ENCODE measurements around the gene ACTR5. TPM values are rescaled to one million over a fixed set of nuclear protein-coding genes. Genes with fewer than 3 reads are reported as not detected.

ACTR5 gene
- total RNA-seq, 1 experiment from 2014 or later = 9.8 TPM

- Mint-ChIP-seq H3K4me1 (peaks cover 70% of the 10 kb centered on the region), H3K9me3 (no peaks in the 10 kb centered on the region), H3K27me3 (ENCODE audit: low read depth) (peaks cover 100% of the 10 kb centered on the region), H3K27ac (no peak overlapping the region), H3K36me3 (no peaks in the 10 kb centered on the region), H3K4me3 (peak overlapping the region; percentile 74)
- peak; percentile 98 for DNase-seq (ENCODE audit: low spot score)
- ATAC-seq = peak; percentile 51
- POLR2A ChIA-PET = interaction anchor here (0.6 to 2.0 kb wide), 5 partner anchors 22 to 235 kb away, joined by 3 to 7 read pairs (median 5); partner anchors contain the start of genes ACTR5 and DHX35
- CTCF ChIA-PET = interaction anchor here (0.7 to 11.1 kb wide), 35 partner anchors 12 to 390 kb away, joined by 3 to 188 read pairs (median 6); partner anchors contain the start of genes ACTR5 and PPP1R16B
- TF ChIP-seq ZNF317 (CRISPR knock-in tag; IDR thresholded peaks at IDR 0.05; ENCODE audit: borderline replicate concordance, low read depth) (no peak), ZNF121 (CRISPR knock-in tag; IDR thresholded peaks at IDR 0.05) (no peak), HMGA2 (CRISPR knock-in tag; IDR thresholded peaks at IDR 0.05) (no peak), IRF2 (CRISPR knock-in tag; IDR thresholded peaks at IDR 0.05; ENCODE audit: borderline replicate concordance, low read depth) (no peak), CDX4 (CRISPR knock-in tag; IDR thresholded peaks at IDR 0.05; ENCODE audit: borderline replicate concordance) (no peak), NR1H2 (CRISPR knock-in tag; IDR thresholded peaks at IDR 0.05) (no peak), SOX15 (CRISPR knock-in tag; IDR thresholded peaks at IDR 0.05) (no peak), NR3C1 (CRISPR knock-in tag; conservative IDR thresholded peaks at IDR 0.05; ENCODE audit: low read depth) (no peak), SMAD3 (CRISPR knock-in tag; IDR thresholded peaks at IDR 0.05; ENCODE audit: borderline replicate concordance) (no peak), PRDM15 (CRISPR knock-in tag; IDR thresholded peaks at IDR 0.05) (peak; percentile 85), OVOL2 (CRISPR knock-in tag; IDR thresholded peaks at IDR 0.05; ENCODE audit: borderline replicate concordance) (no peak), MXD4 (CRISPR knock-in tag; IDR thresholded peaks at IDR 0.05; ENCODE audit: borderline replicate concordance) (no peak), NFYB (CRISPR knock-in tag; conservative IDR thresholded peaks at IDR 0.05; ENCODE audit: low read depth) (no peak), ZNF263 (CRISPR knock-in tag; IDR thresholded peaks at IDR 0.05; ENCODE audit: low read depth) (no peak), ATF1 (CRISPR knock-in tag; IDR thresholded peaks at IDR 0.05) (no peak), JAZF1 (CRISPR knock-in tag; IDR thresholded peaks at IDR 0.05) (no peak), RELA (CRISPR knock-in tag; IDR thresholded peaks at IDR 0.05; ENCODE audit: borderline replicate concordance) (no peak), RORB (CRISPR knock-in tag; IDR thresholded peaks at IDR 0.05) (no peak), FOXK1 (CRISPR knock-in tag; IDR thresholded peaks at IDR 0.05) (no peak), GABPB1 (CRISPR knock-in tag; IDR thresholded peaks at IDR 0.05) (no peak), HMGXB4 (CRISPR knock-in tag; IDR thresholded peaks at IDR 0.05) (0 out of 2 replicates have a peak, but pooled peaks have one; percentile 11), AR (CRISPR knock-in tag; IDR thresholded peaks at IDR 0.05) (no peak), STAT6 (CRISPR knock-in tag; conservative IDR thresholded peaks at IDR 0.05; ENCODE audit: low read depth) (no peak), ZBTB43 (CRISPR knock-in tag; IDR thresholded peaks at IDR 0.05) (0 out of 2 replicates have a peak, but pooled peaks have one; percentile 19), MYBL2 (CRISPR knock-in tag; IDR thresholded peaks at IDR 0.05) (no peak)
Measured at GRCh38 chr20:38726804-38727606, 21.3 kb upstream of the ACTR5 start.
